Keratinocyte (primary cell): ENCODE measurements around the gene SERPINH1. TPM values are rescaled to one million over a fixed set of nuclear protein-coding genes. Genes with fewer than 3 reads are reported as not detected.

Experiments
- DNase-seq: peaks from one replicate; pipeline ENCODE4 v3.0.0-alpha.2; 2011; ENCODE audit warnings: low read depth, missing footprints, low spot score
- FAIRE-seq: peaks from 2 replicates; lab custom pipeline; 2011; peaks lifted over from hg19 to GRCh38; lab: Jason Lieb, UNC
- H2AFZ ChIP-seq: 2 replicates; pipeline ENCODE4 v1.6.0; 2012; ENCODE audit warnings: low read length, control low read depth, inconsistent platforms; ENCODE audit not compliant: control insufficient read depth
- H3K27ac ChIP-seq: 2 replicates; pipeline ENCODE4 v1.5.1; 2011; ENCODE audit warnings: low read length; ENCODE audit not compliant: control insufficient read depth, insufficient read depth
- H3K27me3 ChIP-seq: 3 replicates; pipeline ENCODE4 v1.6.0; 2011; ENCODE audit warnings: low read length; ENCODE audit not compliant: control insufficient read depth, insufficient read depth; ENCODE audit errors: extremely low read depth
- H3K36me3 ChIP-seq, 2 experiments: 2 replicates in 1 of 2; 3 replicates in 1 of 2; pipeline ENCODE4 v1.5.1; 2011; ENCODE audit warnings: low read length in 2 of 2, mild to moderate bottlenecking in 1 of 2; ENCODE audit not compliant: control insufficient read depth in 2 of 2, insufficient read depth in 2 of 2; ENCODE audit errors: extremely low read depth in 1 of 2
- H3K4me1 ChIP-seq: 3 replicates; pipeline ENCODE4 v1.5.1; 2011; ENCODE audit warnings: low read length; ENCODE audit not compliant: control insufficient read depth, insufficient read depth; ENCODE audit errors: extremely low read depth
- H3K4me2 ChIP-seq: 3 replicates; pipeline ENCODE4 v1.6.0; 2011; ENCODE audit warnings: low read depth, low read length; ENCODE audit not compliant: control insufficient read depth, insufficient read depth; ENCODE audit errors: extremely low read depth
- H3K4me3 ChIP-seq, 3 experiments: fragments of 200-600 bp in 1 of 3; sonication (generic) in 1 of 3; 2 replicates in 2 of 3; 3 replicates in 1 of 3; pipeline ENCODE4 v1.5.1; 2011 to 2016; ENCODE audit warnings: low read length in 3 of 3, mild to moderate bottlenecking in 3 of 3, control low read depth in 2 of 3, inconsistent platforms in 1 of 3, low read depth in 1 of 3, mixed read lengths in 1 of 3, mixed run types in 1 of 3, moderate library complexity in 1 of 3; ENCODE audit not compliant: control insufficient read depth in 2 of 3, insufficient read depth in 2 of 3; ENCODE audit errors: extremely low read depth in 1 of 3
- H3K79me2 ChIP-seq: 2 replicates; pipeline ENCODE4 v1.6.0; 2012; ENCODE audit warnings: low read length; ENCODE audit not compliant: control insufficient read depth, insufficient read depth
- H3K9ac ChIP-seq: 3 replicates; pipeline ENCODE4 v1.6.0; 2011; ENCODE audit warnings: low read length; ENCODE audit not compliant: control insufficient read depth, insufficient read depth; ENCODE audit errors: extremely low read depth
- H3K9me1 ChIP-seq: 3 replicates; pipeline ENCODE4 v1.6.0; 2011; ENCODE audit warnings: low read length; ENCODE audit not compliant: control insufficient read depth, insufficient read depth; ENCODE audit errors: extremely low read depth
- H3K9me3 ChIP-seq: 2 replicates; pipeline ENCODE4 v1.5.1; 2012; ENCODE audit warnings: low read depth, low read length; ENCODE audit not compliant: control insufficient read depth
- H4K20me1 ChIP-seq: 3 replicates; pipeline ENCODE4 v1.6.0; 2011; ENCODE audit warnings: low read length; ENCODE audit not compliant: control insufficient read depth, insufficient read depth; ENCODE audit errors: extremely low read depth
- CTCF ChIP-seq, 3 experiments: IDR thresholded peaks in 1 of 3; conservative IDR thresholded peaks in 1 of 3; optimal IDR thresholded peaks in 1 of 3; 2 replicates in 2 of 3; 3 replicates in 1 of 3; pipeline versions ENCODE3 to v1.5.1; 2011; ENCODE audit warnings: low read length in 3 of 3, mild to moderate bottlenecking in 3 of 3, moderate library complexity in 2 of 3, control low read depth in 1 of 3, inconsistent platforms in 1 of 3; ENCODE audit not compliant: insufficient read depth in 2 of 3; ENCODE audit errors: extremely low read depth in 1 of 3
- EZH2 ChIP-seq: IDR thresholded peaks from one replicate; pipeline ENCODE4 v1.6.1; 2012; ENCODE audit warnings: inconsistent platforms, mild to moderate bottlenecking, low read length, moderate library complexity
- dilution Hi-C: fragments of 300-500 bp; cut with MboI; formaldehyde crosslinking; loops from one replicate; pipeline ENCODE4 v1.7.0; 2020; ENCODE audit warnings: low sequenced_read_pairs; ENCODE audit not compliant: extremely low pct_ligation_motif_present
- polyA plus RNA-seq, 5 experiments: library from polyadenylated mRNA; depleted of rRNA in 3 of 5; stranded (reverse) in 3 of 5; stranded (forward) in 1 of 5; unstranded in 1 of 5; fragments of >200 nt; gene quantifications; 1 replicate in 1 of 5; 2 replicates in 3 of 5; 3 replicates in 1 of 5; pipeline versions ENCODE4 v1.2.1 to v1.2.3, GENCODE V29; 2011 to 2012; ENCODE audit warnings: missing spikeins in 2 of 5, low read depth in 1 of 5, low replicate concordance in 1 of 5

The SERPINH1 gene
- polyA plus RNA-seq, 1 donor (not counting 4 experiments of a cell fraction or from before 2014, with no cell fraction given): 136 TPM

GRCh38 chr11:75588051-75588481, 26.0 kb downstream of the SERPINH1 start:
- H3K27me3 ChIP-seq: no peaks in the 10 kb centered on the region

GRCh38 chr11:75589051-75589450, 27.0 kb downstream of the SERPINH1 start:
- Histone ChIP-seq H3K4me3 (no peak overlapping the region), H3K4me2 (no peak overlapping the region), H3K79me2 (no peaks in the 10 kb centered on the region), H3K4me1 (no peaks in the 10 kb centered on the region), H3K36me3 (no peaks in the 10 kb centered on the region), H3K27ac (no peak overlapping the region), H3K9me1 (no peaks in the 10 kb centered on the region), H3K9ac (no peak overlapping the region), H3K9me3 (no peaks in the 10 kb centered on the region), H3K27me3 (no peaks in the 10 kb centered on the region), H2AFZ (no peak overlapping the region), H4K20me1 (no peaks in the 10 kb centered on the region)
- dilution Hi-C loops: no loop called here
- DNase-seq: no peak
- TF ChIP-seq CTCF (optimal IDR thresholded peaks at IDR 0.05 in 1 of 3, IDR thresholded peaks at IDR 0.05 in 1 of 3, conservative IDR thresholded peaks at IDR 0.05 in 1 of 3; ENCODE audit: extremely low read depth in 1 of 3, insufficient read depth in 2 of 3, low read length in 3 of 3) (no peak), EZH2 (no peak)
- FAIRE-seq: no peak

More at GRCh38 chr11:75588051-75588481, 26.0 kb downstream of the SERPINH1 start:
- no peak overlapping the region for H2AFZ ChIP-seq
- H3K4me3 ChIP-seq: no peak overlapping the region
- no peaks in the 10 kb centered on the region for H3K9me1 ChIP-seq
- dilution Hi-C loops: no loop called here
- H3K27ac ChIP-seq: no peak overlapping the region
- H3K9me3 ChIP-seq: no peaks in the 10 kb centered on the region
- no peaks in the 10 kb centered on the region for H3K79me2 ChIP-seq
- no peak overlapping the region for H3K4me2 ChIP-seq
- no peaks in the 10 kb centered on the region for H3K4me1 ChIP-seq
- H4K20me1 ChIP-seq: no peaks in the 10 kb centered on the region
- H3K9ac ChIP-seq: no peak overlapping the region
- DNase-seq: no peak
- TF ChIP-seq CTCF (optimal IDR thresholded peaks at IDR 0.05 in 1 of 3, IDR thresholded peaks at IDR 0.05 in 1 of 3, conservative IDR thresholded peaks at IDR 0.05 in 1 of 3; ENCODE audit: extremely low read depth in 1 of 3, insufficient read depth in 2 of 3, low read length in 3 of 3): no peak
- FAIRE-seq: no peak
- no peaks in the 10 kb centered on the region for H3K36me3 ChIP-seq
